Activated CD4-positive, alpha-beta T cell treated with anti-CD3 and anti-CD28 coated beads for 36 hours (primary cell): ENCODE data around the gene CRHR1. TPM values are rescaled to one million over a fixed set of nuclear protein-coding genes. Genes with fewer than 3 reads are reported as not detected.

Source experiments
- ATAC-seq: fragments of 200-7000 bp; cut with Tn5 transposase; one replicate; pipeline ENCODE4 v1.10.0; 2021; ENCODE audit warnings: mild to moderate bottlenecking, moderate library complexity
- CTCF ChIA-PET: fragments of 350-600 bp; sonication (Branson Sonifier 250); formaldehyde crosslinking; loops from one replicate; lab custom pipeline; 2021; ENCODE audit warnings: antibody characterized with exemption; lab: Charles Lee
- POLR2A ChIA-PET: fragments of 350-600 bp; sonication (Branson Sonifier 250); formaldehyde crosslinking; loops from one replicate; lab custom pipeline; 2021; ENCODE audit warnings: antibody characterized with exemption, inconsistent platforms; lab: Charles Lee
- DNase-seq: peaks from one replicate; pipeline ENCODE4 v3.0.0-alpha.2; 2020
- H3K27ac Mint-ChIP-seq: one replicate; pipeline ENCODE4 v1.8.0; 2021; ENCODE audit warnings: mixed read lengths
- H3K27me3 Mint-ChIP-seq: one replicate; pipeline ENCODE4 v1.8.0; 2021; ENCODE audit warnings: mixed read lengths
- H3K36me3 Mint-ChIP-seq: one replicate; pipeline ENCODE4 v1.8.0; 2021; ENCODE audit warnings: low read depth, mixed read lengths
- H3K4me1 Mint-ChIP-seq: one replicate; pipeline ENCODE4 v1.8.0; 2021; ENCODE audit warnings: mixed read lengths
- H3K4me3 Mint-ChIP-seq: one replicate; pipeline ENCODE4 v1.8.0; 2021; ENCODE audit warnings: mild to moderate bottlenecking, moderate library complexity, mixed read lengths
- H3K9me3 Mint-ChIP-seq: one replicate; pipeline ENCODE4 v1.8.0; 2021; ENCODE audit warnings: low read depth, mixed read lengths
- intact Hi-C, 2 experiments: fragments of 100-400 bp; cut with DNase I in 1 of 2; cut with micrococcal nuclease in 1 of 2; formaldehyde crosslinking; loops; one replicate each; pipeline versions ENCODE4 v1.14.2 to v1.15.1; 2022 to 2024; cut with DNase I, micrococcal nuclease
- total RNA-seq, 2 experiments: library from RNA; stranded (reverse); gene quantifications; one replicate each; pipeline ENCODE4 v1.2.3, GENCODE V29; 2021

Gene CRHR1
- total RNA-seq, 2 experiments from 2014 or later = not detected

GRCh38 chr17:45761957-45762565, 22.1 kb upstream of the CRHR1 start:
- ChIA-PET CTCF (no interaction called here), POLR2A (no interaction called here)
- intact Hi-C loops = no loop called here
- H3K27ac Mint-ChIP-seq = no peak overlapping the region
- no peak for ATAC-seq
- H3K9me3 Mint-ChIP-seq = no peaks in the 10 kb centered on the region
- no peaks in the 10 kb centered on the region for H3K4me1 Mint-ChIP-seq
- H3K4me3 Mint-ChIP-seq = no peak overlapping the region
- peaks cover 14% of the 10 kb centered on the region for H3K27me3 Mint-ChIP-seq
- no peak for DNase-seq
- H3K36me3 Mint-ChIP-seq = no peaks in the 10 kb centered on the region

DNA sequence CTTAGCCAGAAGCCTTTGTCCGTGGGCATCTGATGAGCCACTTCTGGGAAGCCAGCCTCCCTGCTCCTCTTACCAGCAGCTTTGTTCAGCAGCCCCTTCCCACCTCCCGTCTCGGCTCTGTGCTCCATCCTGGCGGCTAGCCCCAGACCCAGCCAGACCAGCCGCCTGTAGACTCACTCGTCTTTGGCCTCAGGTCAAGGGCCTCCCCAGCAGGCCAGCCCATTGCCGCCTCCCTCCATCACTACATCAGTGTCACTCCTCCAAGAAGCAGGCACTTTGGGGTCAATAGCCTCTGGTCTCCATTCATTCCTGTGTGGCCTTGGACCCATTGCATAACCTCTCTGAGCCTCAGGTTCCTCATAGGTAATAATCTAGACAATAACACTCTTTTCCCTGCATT, 20.9 kb upstream of the CRHR1 start:
- no peak for ATAC-seq
- DNase-seq = no peak
- Mint-ChIP-seq H3K4me1 (no peaks in the 10 kb centered on the region), H3K27ac (no peak overlapping the region), H3K27me3 (peaks cover 16% of the 10 kb centered on the region), H3K4me3 (no peak overlapping the region), H3K9me3 (no peaks in the 10 kb centered on the region), H3K36me3 (no peaks in the 10 kb centered on the region)
- intact Hi-C loops = no loop called here
- ChIA-PET CTCF (no interaction called here), POLR2A (no interaction called here)

GRCh38 chr17:45764479-45764878, 19.6 kb upstream of the CRHR1 start:
- CTCF ChIA-PET = interaction anchor here (0.6 kb wide), 1 partner anchor 56 kb away, joined by 3 read pairs; no protein-coding TSS in a partner anchor
- no peak for DNase-seq
- H3K27me3 Mint-ChIP-seq = peaks cover 21% of the 10 kb centered on the region

GRCh38 chr17:45768000-45768399, 16.1 kb upstream of the CRHR1 start:
- DNase-seq (no peak), ATAC-seq (no peak)
- CTCF ChIA-PET = interaction anchor here (1.2 kb wide), 1 partner anchor 88 kb away, joined by 3 read pairs; no protein-coding TSS in a partner anchor
- POLR2A ChIA-PET = no interaction called here
- Mint-ChIP-seq H3K27me3 (peaks cover 29% of the 10 kb centered on the region), H3K27ac (no peak overlapping the region), H3K4me1 (no peaks in the 10 kb centered on the region), H3K9me3 (no peaks in the 10 kb centered on the region), H3K4me3 (no peak overlapping the region), H3K36me3 (no peaks in the 10 kb centered on the region)
- intact Hi-C loops = no loop called here

More at GRCh38 chr17:45764479-45764878, 19.6 kb upstream of the CRHR1 start:
- Mint-ChIP-seq H3K4me3 (no peak overlapping the region), H3K27ac (no peak overlapping the region), H3K4me1 (no peaks in the 10 kb centered on the region), H3K36me3 (no peaks in the 10 kb centered on the region), H3K9me3 (no peaks in the 10 kb centered on the region)
- intact Hi-C loops = no loop called here
- ATAC-seq = no peak
- POLR2A ChIA-PET = no interaction called here

- POLR2A ChIA-PET = no interaction called here
- H3K27me3 Mint-ChIP-seq = peaks cover 25% of the 10 kb centered on the region
- no peak for ATAC-seq
Measured at GRCh38 chr17:45770632-45771270, 13.4 kb upstream of the CRHR1 start.

GRCh38 chr17:45771271-45771959, 12.7 kb upstream of the CRHR1 start:
- Mint-ChIP-seq H3K27me3 (peaks cover 28% of the 10 kb centered on the region), H3K36me3 (no peaks in the 10 kb centered on the region), H3K27ac (no peak overlapping the region), H3K4me3 (no peak overlapping the region), H3K4me1 (no peaks in the 10 kb centered on the region), H3K9me3 (no peaks in the 10 kb centered on the region)
- intact Hi-C loops = no loop called here
- DNase-seq (no peak), ATAC-seq (no peak)
- ChIA-PET POLR2A (no interaction called here), CTCF (interaction anchor here (0.7 to 2.9 kb wide), 4 partner anchors 11 to 131 kb away, joined by 3 to 10 read pairs (median 4); no protein-coding TSS in a partner anchor)

More at GRCh38 chr17:45770632-45771270, 13.4 kb upstream of the CRHR1 start:
- H3K4me1 Mint-ChIP-seq = no peaks in the 10 kb centered on the region
- no peak overlapping the region for H3K4me3 Mint-ChIP-seq
- no peak for DNase-seq
- no peak overlapping the region for H3K27ac Mint-ChIP-seq
- intact Hi-C loops = no loop called here
- H3K9me3 Mint-ChIP-seq = no peaks in the 10 kb centered on the region
- no peaks in the 10 kb centered on the region for H3K36me3 Mint-ChIP-seq
- CTCF ChIA-PET = interaction anchor here (0.6 to 2.9 kb wide), 4 partner anchors 12 to 131 kb away, joined by 3 to 10 read pairs (median 4); no protein-coding TSS in a partner anchor

DNA sequence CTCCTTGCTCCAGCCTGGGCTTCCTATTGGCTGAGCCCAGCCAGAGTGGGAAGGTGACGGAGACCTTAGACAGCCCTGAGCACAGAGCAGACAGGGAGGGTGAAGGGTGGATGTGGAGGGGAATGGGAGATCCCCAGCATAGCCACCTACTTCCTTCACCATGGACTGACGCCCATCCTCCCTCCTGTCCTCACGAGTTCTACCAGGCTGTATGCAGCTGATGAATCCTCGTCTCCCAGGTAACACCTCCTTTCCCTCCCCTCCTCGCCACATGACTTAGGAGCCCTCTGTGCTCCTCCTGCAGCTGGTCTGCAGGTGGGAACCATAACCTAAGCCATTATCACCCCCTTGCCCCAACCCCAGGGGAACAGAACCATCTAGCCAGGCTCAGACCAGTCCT, 9.0 kb upstream of the CRHR1 start:
- Mint-ChIP-seq H3K36me3 (no peaks in the 10 kb centered on the region), H3K27me3 (peaks cover 28% of the 10 kb centered on the region), H3K4me3 (no peak overlapping the region), H3K9me3 (no peaks in the 10 kb centered on the region), H3K4me1 (no peaks in the 10 kb centered on the region), H3K27ac (no peak overlapping the region)
- intact Hi-C loops = no loop called here
- ChIA-PET CTCF (no interaction called here), POLR2A (no interaction called here)
- ATAC-seq (no peak), DNase-seq (no peak)

DNA sequence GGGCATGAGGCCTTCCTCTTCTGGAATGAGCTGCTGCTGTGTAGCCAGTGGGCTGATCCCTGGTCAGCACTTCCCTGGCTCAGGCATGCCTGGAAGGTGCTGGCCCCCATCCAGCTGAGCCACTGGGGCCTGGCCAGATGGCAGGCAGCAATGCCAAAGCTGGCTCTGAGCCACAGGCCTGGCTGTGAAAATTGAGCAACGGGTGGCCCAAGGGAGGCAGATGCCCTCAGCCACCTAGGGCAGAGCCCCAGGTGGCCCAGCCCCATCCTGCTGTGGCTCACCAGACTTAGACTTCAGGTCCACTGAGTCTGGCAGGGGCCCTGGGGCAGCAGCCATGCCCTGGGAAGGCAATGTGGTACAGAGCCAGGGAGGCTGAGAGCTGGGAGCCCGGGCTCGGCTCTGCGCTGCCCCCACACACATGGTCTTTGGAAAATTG, 8.5 kb upstream of the CRHR1 start:
- peaks cover 29% of the 10 kb centered on the region for H3K27me3 Mint-ChIP-seq
- no peaks in the 10 kb centered on the region for H3K4me1 Mint-ChIP-seq
- CTCF ChIA-PET = no interaction called here
- no peak overlapping the region for H3K4me3 Mint-ChIP-seq
- H3K9me3 Mint-ChIP-seq = no peaks in the 10 kb centered on the region
- no peak overlapping the region for H3K27ac Mint-ChIP-seq
- ATAC-seq (no peak), DNase-seq (no peak)
- H3K36me3 Mint-ChIP-seq = no peaks in the 10 kb centered on the region
- intact Hi-C loops = no loop called here
- POLR2A ChIA-PET = no interaction called here

- Mint-ChIP-seq H3K36me3 (no peaks in the 10 kb centered on the region), H3K27me3 (peaks cover 35% of the 10 kb centered on the region), H3K27ac (no peak overlapping the region), H3K4me1 (no peaks in the 10 kb centered on the region), H3K4me3 (no peak overlapping the region), H3K9me3 (no peaks in the 10 kb centered on the region)
- ChIA-PET POLR2A (no interaction called here), CTCF (no interaction called here)
- intact Hi-C loops = no loop called here
- DNase-seq = no peak
- ATAC-seq = no peak
Measured at GRCh38 chr17:45776896-45777295, 7.2 kb upstream of the CRHR1 start.

GRCh38 chr17:45777388-45777787, 6.7 kb upstream of the CRHR1 start:
- POLR2A ChIA-PET = no interaction called here
- intact Hi-C loops = no loop called here
- Mint-ChIP-seq H3K4me3 (no peak overlapping the region), H3K27ac (no peak overlapping the region), H3K9me3 (no peaks in the 10 kb centered on the region), H3K27me3 (peaks cover 40% of the 10 kb centered on the region), H3K4me1 (no peaks in the 10 kb centered on the region), H3K36me3 (no peaks in the 10 kb centered on the region)
- DNase-seq = no peak
- CTCF ChIA-PET = no interaction called here
- no peak for ATAC-seq

DNA sequence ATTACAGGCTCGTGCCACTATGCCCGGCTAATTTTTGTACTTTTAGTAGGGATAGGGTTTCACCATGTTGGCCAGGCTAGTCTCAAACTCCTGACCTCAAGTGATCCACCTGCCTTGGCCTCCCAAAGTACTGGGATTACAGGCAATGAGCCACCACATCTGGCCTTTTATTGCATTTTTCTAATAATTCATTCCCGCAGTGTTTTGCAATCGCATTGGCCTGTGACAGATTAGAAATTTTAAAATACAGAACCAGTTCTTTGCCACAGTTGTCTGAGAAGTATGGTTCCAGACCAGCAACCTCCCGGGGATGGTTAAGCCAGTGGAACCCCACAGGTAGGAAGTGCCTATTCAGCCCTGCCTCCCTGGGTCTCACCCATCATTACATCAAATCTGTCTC, 3.2 kb upstream of the CRHR1 start:
- no peaks in the 10 kb centered on the region for H3K36me3 Mint-ChIP-seq
- no peak overlapping the region for H3K4me3 Mint-ChIP-seq
- H3K27ac Mint-ChIP-seq = no peak overlapping the region
- intact Hi-C loops = loop anchor here in 1 of 2 experiments (5.0 kb wide), 1 partner anchor 51 kb away; no protein-coding TSS in a partner anchor
- H3K9me3 Mint-ChIP-seq = no peaks in the 10 kb centered on the region
- ChIA-PET CTCF (interaction anchor here (0.8 kb wide), 1 partner anchor 15 kb away, joined by 4 read pairs; no protein-coding TSS in a partner anchor), POLR2A (no interaction called here)
- H3K27me3 Mint-ChIP-seq = peaks cover 45% of the 10 kb centered on the region
- ATAC-seq (no peak), DNase-seq (no peak)
- peaks cover 2% of the 10 kb centered on the region for H3K4me1 Mint-ChIP-seq
